GM12875 (cell line): ENCODE results near the gene EHD4.

Experiments
- H3K4me3 ChIP-seq: one replicate; pipeline ENCODE4 v1.5.1; 2011; ENCODE audit warnings: low read depth, low read length, control low read depth
- CTCF ChIP-seq: IDR thresholded peaks from 2 replicates; pipeline ENCODE4 v1.5.1; 2011; ENCODE audit warnings: low read depth, mild to moderate bottlenecking, control low read depth, inconsistent platforms, low read length, moderate library complexity, borderline replicate concordance; ENCODE audit not compliant: insufficient read depth

EHD4 gene

DNA sequence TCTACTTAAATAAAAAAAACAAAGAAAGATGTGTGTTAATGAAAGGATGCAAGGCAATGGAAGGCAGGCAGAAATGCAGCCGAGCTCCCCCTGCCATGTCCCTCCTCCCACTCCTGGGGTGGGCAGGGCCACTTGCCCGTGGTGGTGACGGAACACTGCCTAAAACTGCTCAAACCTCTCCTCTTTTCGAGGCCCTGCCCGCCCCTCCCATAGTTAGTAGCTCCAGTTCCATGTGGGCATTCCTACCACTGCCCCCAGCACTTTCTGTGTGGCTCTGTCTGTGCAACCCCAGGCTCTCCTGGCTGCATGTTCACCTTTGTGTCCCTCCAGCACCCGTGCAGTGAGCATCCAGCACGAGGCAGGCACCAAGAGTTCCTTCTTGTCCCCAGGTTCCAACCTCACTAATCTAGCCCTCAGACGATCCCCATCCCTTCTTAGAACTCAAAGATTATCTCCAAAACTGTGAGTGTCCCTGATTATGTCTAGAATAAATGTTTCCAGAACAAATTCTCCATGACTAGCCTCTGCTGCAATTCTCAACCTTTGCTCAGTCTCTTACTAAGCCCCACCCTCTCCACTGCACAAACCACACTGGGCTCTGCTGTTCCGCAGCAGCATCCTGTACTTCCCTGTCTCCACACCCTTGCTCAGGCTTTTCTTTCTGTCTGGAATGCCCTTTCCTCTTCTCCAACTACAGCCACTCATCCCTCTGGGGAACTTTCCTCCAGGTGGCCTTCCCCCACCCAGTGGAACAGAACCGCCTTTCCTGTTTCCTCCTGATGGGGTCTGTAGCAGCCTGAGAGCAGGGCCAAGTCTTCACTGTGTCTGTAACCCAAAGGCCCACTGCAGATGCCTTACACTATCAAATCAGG is 45.9 kb downstream of the EHD4 start:
- H3K4me3 ChIP-seq = no peak overlapping the region
- TF ChIP-seq CTCF = no peak

DNA sequence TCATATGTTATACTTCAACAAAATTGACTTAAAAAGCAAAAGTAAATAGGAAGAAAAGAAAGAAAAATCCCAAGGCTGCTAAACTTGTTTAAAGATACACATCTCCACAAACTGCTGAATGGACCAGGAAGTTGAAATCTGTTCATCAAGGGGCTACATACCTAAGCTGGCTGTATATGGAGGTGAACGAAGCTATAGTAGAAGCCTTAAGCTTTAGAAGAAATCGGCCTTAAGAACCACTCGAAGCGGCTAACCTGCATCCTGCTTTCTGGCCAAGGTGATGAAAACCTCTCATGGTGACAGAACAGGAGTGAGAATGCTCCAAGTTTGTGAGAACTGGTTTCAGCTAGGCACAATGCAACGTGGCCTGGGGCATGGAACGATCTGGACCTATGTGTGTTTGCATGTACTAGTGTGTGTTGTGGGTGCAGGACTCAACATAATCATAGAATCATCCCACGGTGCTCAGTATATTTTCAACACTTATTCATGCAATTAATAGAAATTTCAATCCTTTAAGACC is 47.2 kb downstream of the EHD4 start:
- no peak overlapping the region for H3K4me3 ChIP-seq

DNA sequence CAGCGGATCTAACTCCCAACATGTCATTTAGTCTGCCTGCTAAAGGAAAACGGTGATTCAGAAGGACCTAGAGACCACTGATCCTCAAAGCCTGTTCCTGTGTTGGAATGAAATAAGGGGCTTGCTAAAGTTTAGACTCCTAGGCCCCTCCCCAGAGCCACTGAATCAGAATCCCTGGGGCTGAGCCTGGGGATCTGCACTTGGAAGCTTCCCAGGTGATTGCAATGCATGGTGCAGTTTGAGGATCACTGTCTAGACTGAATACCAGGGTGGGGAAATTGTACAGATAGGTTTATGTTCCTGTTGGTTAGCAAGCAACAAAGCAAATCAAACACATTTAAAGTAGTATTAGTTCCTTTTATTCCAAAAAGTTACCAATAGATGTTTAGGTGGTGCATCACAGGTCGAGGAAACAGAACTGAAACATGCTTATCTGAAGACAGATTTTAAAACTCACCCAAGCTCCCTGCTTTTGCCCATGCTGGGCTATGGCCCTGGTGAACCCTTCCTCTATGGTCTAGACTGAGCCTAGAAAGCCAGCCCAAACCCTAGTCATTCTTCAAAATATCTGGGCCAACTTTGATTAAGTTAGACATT is 48.9 kb downstream of the EHD4 start:
- H3K4me3 ChIP-seq = no peak overlapping the region
- TF ChIP-seq CTCF = no peak

More for the DNA sequence above, 47.2 kb downstream of the EHD4 start:
- no peak for TF ChIP-seq CTCF

DNA sequence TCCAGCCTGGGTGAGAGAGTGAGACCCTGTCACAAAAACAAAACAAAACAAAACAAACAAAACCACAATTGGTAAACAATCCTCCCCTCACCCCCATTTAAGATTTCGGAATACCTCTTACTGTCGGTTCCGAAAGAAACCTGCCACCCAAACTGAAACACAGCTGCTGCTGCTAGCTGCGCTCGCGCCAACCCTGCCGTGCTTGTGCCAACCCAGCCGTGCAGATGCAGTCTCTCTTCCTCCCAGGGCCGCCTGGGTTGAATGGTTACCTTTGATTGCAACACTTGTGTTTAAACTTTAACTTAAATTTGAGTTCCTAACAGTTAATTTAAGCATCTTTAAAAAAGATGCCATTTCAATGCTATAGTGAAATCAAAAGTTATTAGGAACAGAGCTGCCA is 50.0 kb downstream of the EHD4 start:
- TF ChIP-seq CTCF = no peak
- H3K4me3 ChIP-seq = no peak overlapping the region

DNA sequence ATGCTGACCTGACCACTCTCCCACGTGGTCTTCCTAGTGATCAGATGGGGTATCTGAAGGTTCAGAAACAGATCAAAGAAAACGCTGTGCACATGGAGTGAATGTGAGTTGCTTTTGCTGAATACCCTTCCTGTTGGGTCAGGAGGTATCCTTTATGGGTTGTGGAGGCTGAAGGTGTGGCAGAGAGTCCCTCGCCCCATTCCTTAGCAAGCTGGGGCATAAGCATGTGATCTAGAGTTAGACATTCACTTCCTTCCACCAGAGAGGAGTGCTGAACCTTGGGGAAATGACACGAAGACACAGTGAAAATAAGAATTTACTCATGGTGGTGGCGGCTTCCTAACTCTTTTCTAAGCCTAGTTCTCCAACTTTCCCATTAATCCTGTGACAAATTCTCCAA is 50.7 kb downstream of the EHD4 start:
- no peak overlapping the region for H3K4me3 ChIP-seq
- TF ChIP-seq CTCF = no peak

DNA sequence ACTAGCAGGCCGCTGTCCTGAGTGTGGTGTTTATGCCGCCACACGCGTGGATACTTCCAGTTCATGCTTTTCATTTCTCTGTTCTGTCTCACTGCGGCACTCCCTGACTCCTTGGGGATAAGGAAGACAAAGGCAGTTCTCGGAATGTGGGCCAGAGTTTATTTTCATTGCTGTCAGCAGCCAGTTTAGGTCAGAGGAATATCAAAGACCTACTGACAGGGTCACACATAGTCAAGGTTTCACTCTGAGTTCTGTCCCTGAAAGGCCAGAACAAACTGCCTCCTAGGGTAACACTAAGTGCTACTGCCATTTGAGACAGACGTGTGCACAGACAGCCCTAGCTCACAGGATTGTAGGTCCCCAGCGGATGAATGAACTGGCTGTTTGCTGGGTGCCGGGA is 51.2 kb downstream of the EHD4 start:
- TF ChIP-seq CTCF = no peak
- no peak overlapping the region for H3K4me3 ChIP-seq
